ENCODE results near the gene CMTM5. TPM values are rescaled to one million over a fixed set of nuclear protein-coding genes. Genes with fewer than 3 reads are reported as not detected.

The CMTM5 gene
- total and polyA plus RNA-seq, 2 donors (not counting 3 experiments of a cell fraction or from before 2014, with no cell fraction given) = not detected

- dilution Hi-C loops (cut with MboI; ENCODE audit: extremely low pct_ligation_motif_present, low sequenced_read_pairs) = no loop called here
- intact Hi-C loops (cut with micrococcal nuclease) = no loop called here
- TF ChIP-seq MAX (IDR thresholded peaks at IDR 0.05; ENCODE audit: insufficient read depth, insufficient read length) (no peak), CTCF (IDR thresholded peaks at IDR 0.05; ENCODE audit: extremely low read depth in 1 of 2, insufficient read depth in 1 of 2, low read depth in 1 of 2, low read length in 2 of 2) (no peak), JUN (IDR thresholded peaks at IDR 0.05; ENCODE audit: borderline replicate concordance, insufficient read depth, insufficient read length, low read depth) (no peak), GATA2 (IDR thresholded peaks at IDR 0.05; ENCODE audit: insufficient read depth, insufficient read length, low read depth, low read length) (no peak)
- no peaks in the 10 kb centered on the region for H3K9me3 ChIP-seq (replicated peaks; ENCODE audit: control insufficient read depth, insufficient read depth, low read length)
- no peak overlapping the region for H3K9ac ChIP-seq (replicated peaks; ENCODE audit: extremely low read depth, insufficient read depth, low read length)
- DNase-seq (ENCODE audit: low read depth, low spot score) (no peak), FAIRE-seq (no peak)
- no peak overlapping the region for H2AFZ ChIP-seq (ENCODE audit: low read depth, low read length)
- H3K4me1 ChIP-seq (ENCODE audit: control insufficient read depth, extremely low read depth, insufficient read depth, low read length) = no peaks in the 10 kb centered on the region
- H3K79me2 ChIP-seq (ENCODE audit: control insufficient read depth, insufficient read depth, low read length) = no peaks in the 10 kb centered on the region
- BruUV-seq (replicated peaks) = no TSS peak
- H3K36me3 ChIP-seq (ENCODE audit: control insufficient read depth in 2 of 2, extremely low read depth in 1 of 2, insufficient read depth in 2 of 2, low read length in 2 of 2) = no peaks in the 10 kb centered on the region
- CTCF ChIA-PET = no interaction called here
- H3K9me1 ChIP-seq (replicated peaks; ENCODE audit: control insufficient read depth, extremely low read depth, insufficient read depth, low read length) = no peaks in the 10 kb centered on the region
- H3K4me2 ChIP-seq (ENCODE audit: insufficient read depth, low read length) = no peak overlapping the region
- H4K20me1 ChIP-seq (replicated peaks; ENCODE audit: control insufficient read depth, extremely low read depth, insufficient read depth, low read length) = no peaks in the 10 kb centered on the region
- POLR2A ChIA-PET = no interaction called here
- H3K27ac ChIP-seq (ENCODE audit: insufficient read depth, low read depth, low read length) = no peak overlapping the region
- no peaks in the 10 kb centered on the region for H3K27me3 ChIP-seq (ENCODE audit: control insufficient read depth in 2 of 2, insufficient read depth in 2 of 2, low read length in 2 of 2)
- H3K4me3 ChIP-seq (replicated peaks in 1 of 3; ENCODE audit: insufficient read depth in 1 of 3, low read depth in 1 of 3, low read length in 3 of 3) = no peak overlapping the region
Observed at GRCh38 chr14:23405516-23406025, 28.7 kb downstream of the CMTM5 start.

GRCh38 chr14:23406244-23406643, 29.4 kb downstream of the CMTM5 start:
- TF ChIP-seq POLR2AphosphoS5 (IDR thresholded peaks at IDR 0.05; ENCODE audit: insufficient read depth, low read depth, low read length) = no peak
- no peak for TF ChIP-seq CTCF (IDR thresholded peaks at IDR 0.05; ENCODE audit: extremely low read depth in 1 of 2, insufficient read depth in 1 of 2, low read depth in 1 of 2, low read length in 2 of 2)
- TF ChIP-seq FOS (IDR thresholded peaks at IDR 0.05; ENCODE audit: borderline replicate concordance, insufficient read depth, low read length) = no peak
- TF ChIP-seq POLR2A (IDR thresholded peaks at IDR 0.05; ENCODE audit: low read depth, low read length) = no peak
- no peak for TF ChIP-seq MAX (IDR thresholded peaks at IDR 0.05; ENCODE audit: insufficient read depth, insufficient read length)
- TF ChIP-seq JUN (IDR thresholded peaks at IDR 0.05; ENCODE audit: borderline replicate concordance, insufficient read depth, insufficient read length, low read depth) = no peak
- TF ChIP-seq EZH2 (IDR thresholded peaks at IDR 0.05; ENCODE audit: borderline replicate concordance, low read depth, low read length, severe bottlenecking) = no peak
- no peak for TF ChIP-seq MYC (IDR thresholded peaks at IDR 0.05; ENCODE audit: low read depth, low read length)
- no peak for TF ChIP-seq GATA2 (IDR thresholded peaks at IDR 0.05; ENCODE audit: insufficient read depth, insufficient read length, low read depth, low read length)
- POLR2A ChIA-PET = no interaction called here

More at GRCh38 chr14:23406244-23406643, 29.4 kb downstream of the CMTM5 start:
- no peaks in the 10 kb centered on the region for H3K9me1 ChIP-seq (replicated peaks; ENCODE audit: control insufficient read depth, extremely low read depth, insufficient read depth, low read length)
- no peaks in the 10 kb centered on the region for H3K36me3 ChIP-seq (ENCODE audit: control insufficient read depth in 2 of 2, extremely low read depth in 1 of 2, insufficient read depth in 2 of 2, low read length in 2 of 2)
- DNase-seq (ENCODE audit: low read depth, low spot score) = no peak
- FAIRE-seq = no peak
- CTCF ChIA-PET = no interaction called here
- H3K9me3 ChIP-seq (replicated peaks; ENCODE audit: control insufficient read depth, insufficient read depth, low read length) = no peaks in the 10 kb centered on the region
- H2AFZ ChIP-seq (ENCODE audit: low read depth, low read length) = no peak overlapping the region
- no TSS peak for BruUV-seq (replicated peaks)
- no peaks in the 10 kb centered on the region for H4K20me1 ChIP-seq (replicated peaks; ENCODE audit: control insufficient read depth, extremely low read depth, insufficient read depth, low read length)
- no peaks in the 10 kb centered on the region for H3K27me3 ChIP-seq (ENCODE audit: control insufficient read depth in 2 of 2, insufficient read depth in 2 of 2, low read length in 2 of 2)
- dilution Hi-C loops (cut with MboI; ENCODE audit: extremely low pct_ligation_motif_present, low sequenced_read_pairs) = no loop called here
- no peak overlapping the region for H3K27ac ChIP-seq (ENCODE audit: insufficient read depth, low read depth, low read length)
- H3K79me2 ChIP-seq (ENCODE audit: control insufficient read depth, insufficient read depth, low read length) = no peaks in the 10 kb centered on the region
- no peak overlapping the region for H3K9ac ChIP-seq (replicated peaks; ENCODE audit: extremely low read depth, insufficient read depth, low read length)
- H3K4me3 ChIP-seq (replicated peaks in 1 of 3; ENCODE audit: insufficient read depth in 1 of 3, low read depth in 1 of 3, low read length in 3 of 3) = no peak overlapping the region
- H3K4me2 ChIP-seq (ENCODE audit: insufficient read depth, low read length) = no peak overlapping the region
- no peaks in the 10 kb centered on the region for H3K4me1 ChIP-seq (ENCODE audit: control insufficient read depth, extremely low read depth, insufficient read depth, low read length)
- intact Hi-C loops (cut with micrococcal nuclease) = no loop called here
